ENCODE measurements around the gene SELE.

GRCh38 chr1:169681140-169681539 lies 52.7 kb downstream of the SELE start:
- TF ChIP-seq MAX (IDR thresholded peaks at IDR 0.05) (no peak), RAD21 (IDR thresholded peaks at IDR 0.05; ENCODE audit: low read depth) (no peak), EP300 (IDR thresholded peaks at IDR 0.05; ENCODE audit: borderline replicate concordance) (no peak), EGR1 (IDR thresholded peaks at IDR 0.05) (no peak), TEAD4 (IDR thresholded peaks at IDR 0.05) (no peak), CREB1 (IDR thresholded peaks at IDR 0.05; ENCODE audit: low read depth) (no peak), CEBPB (IDR thresholded peaks at IDR 0.05) (no peak), YY1 (IDR thresholded peaks at IDR 0.05; ENCODE audit: low read depth) (no peak), FOXM1 (IDR thresholded peaks at IDR 0.05; ENCODE audit: borderline replicate concordance, low read depth) (no peak), TAF1 (IDR thresholded peaks at IDR 0.05; ENCODE audit: low read depth) (no peak)
- TF ChIP-seq, protein P1, sequence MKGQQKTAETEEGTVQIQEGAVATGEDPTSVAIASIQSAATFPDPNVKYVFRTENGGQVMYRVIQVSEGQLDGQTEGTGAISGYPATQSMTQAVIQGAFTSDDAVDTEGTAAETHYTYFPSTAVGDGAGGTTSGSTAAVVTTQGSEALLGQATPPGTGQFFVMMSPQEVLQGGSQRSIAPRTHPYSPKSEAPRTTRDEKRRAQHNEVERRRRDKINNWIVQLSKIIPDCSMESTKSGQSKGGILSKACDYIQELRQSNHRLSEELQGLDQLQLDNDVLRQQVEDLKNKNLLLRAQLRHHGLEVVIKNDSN (IDR thresholded peaks at IDR 0.05), result no peak

Measured in Ishikawa (cell line).